ENCODE data around the gene PTCD2.

Gene PTCD2

DNA sequence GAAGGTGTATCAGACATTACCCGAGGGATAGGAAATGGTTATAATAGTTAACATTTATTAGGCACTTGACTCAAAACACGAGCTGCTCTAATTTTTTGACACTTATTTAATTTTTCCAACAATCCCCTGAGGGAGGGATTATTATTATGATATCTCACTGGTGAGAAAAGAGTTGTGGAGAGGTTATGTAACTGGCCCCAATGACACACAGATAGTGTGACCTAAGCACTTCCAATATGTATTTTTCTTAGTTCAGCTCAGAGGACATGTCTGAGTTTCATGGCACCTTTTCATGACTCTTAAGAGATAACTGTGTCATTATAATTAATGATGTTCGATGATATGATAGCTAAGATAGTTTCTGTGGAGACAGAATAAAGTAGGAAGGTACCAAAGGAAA is 86.9 kb downstream of the PTCD2 start:
- H3K4me3 ChIP-seq (ENCODE audit: control insufficient read depth, low read depth, low read length): no peak overlapping the region
- TF ChIP-seq CTCF (conservative IDR thresholded peaks at IDR 0.05; ENCODE audit: control insufficient read depth, insufficient read depth, low read depth, low read length): no peak
- DNase-seq (ENCODE audit: low read depth): no peak

DNA sequence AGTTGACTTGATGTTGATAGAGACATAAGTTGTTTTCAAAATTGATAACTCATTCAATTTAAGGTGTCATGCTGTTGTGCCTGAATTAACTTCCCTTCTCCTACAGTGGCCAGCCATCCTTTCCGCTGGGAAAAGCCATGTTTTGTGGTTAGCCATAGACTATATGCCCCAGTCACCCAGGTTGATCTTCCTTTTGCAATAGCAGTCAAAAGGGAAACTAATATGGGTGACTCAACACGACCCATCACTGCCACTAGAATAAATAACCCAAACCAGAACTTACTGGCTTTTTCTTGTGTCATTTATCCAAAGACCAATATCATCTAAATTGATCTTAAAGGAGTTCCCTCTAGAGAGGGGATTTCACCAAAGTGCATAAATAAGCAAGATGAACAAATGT is 87.4 kb downstream of the PTCD2 start:
- H3K4me3 ChIP-seq (ENCODE audit: control insufficient read depth, low read depth, low read length): no peak overlapping the region
- DNase-seq (ENCODE audit: low read depth): peak; percentile 69
- no peak for TF ChIP-seq CTCF (conservative IDR thresholded peaks at IDR 0.05; ENCODE audit: control insufficient read depth, insufficient read depth, low read depth, low read length)

DNA sequence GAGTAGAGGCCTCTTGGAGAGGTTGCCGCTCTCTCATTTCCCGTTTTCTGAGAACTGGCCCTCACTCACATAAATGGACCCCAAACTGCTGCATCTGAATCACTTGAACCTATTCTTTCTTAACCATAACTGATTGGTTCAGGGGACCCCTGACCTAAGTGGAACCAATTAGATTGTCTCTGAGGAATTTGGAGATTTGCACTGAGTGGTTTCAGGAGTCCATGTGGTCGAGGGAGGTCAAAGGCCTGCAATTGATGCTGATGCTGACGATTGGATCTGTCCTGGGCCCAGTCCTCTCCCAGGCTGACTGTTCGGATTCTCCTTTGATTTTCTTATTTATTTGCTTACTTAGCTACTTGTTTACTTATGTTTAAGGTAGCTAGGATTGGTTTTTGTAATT is 88.0 kb downstream of the PTCD2 start:
- no peak overlapping the region for H3K4me3 ChIP-seq (ENCODE audit: control insufficient read depth, low read depth, low read length)
- TF ChIP-seq CTCF (conservative IDR thresholded peaks at IDR 0.05; ENCODE audit: control insufficient read depth, insufficient read depth, low read depth, low read length): no peak
- DNase-seq (ENCODE audit: low read depth): no peak

GRCh38 chr5:72408603-72409002 is 88.4 kb downstream of the PTCD2 start:
- DNase-seq (ENCODE audit: low read depth): peak; percentile 54
- no peak for TF ChIP-seq CTCF (conservative IDR thresholded peaks at IDR 0.05; ENCODE audit: control insufficient read depth, insufficient read depth, low read depth, low read length)

GRCh38 chr5:72410688-72411295 is 90.6 kb downstream of the PTCD2 start:
- DNase-seq (ENCODE audit: low read depth): no peak
- no peak overlapping the region for H3K4me3 ChIP-seq (ENCODE audit: control insufficient read depth, low read depth, low read length)
- TF ChIP-seq CTCF (conservative IDR thresholded peaks at IDR 0.05; ENCODE audit: control insufficient read depth, insufficient read depth, low read depth, low read length): no peak

More at GRCh38 chr5:72408603-72409002, 88.4 kb downstream of the PTCD2 start:
- no peak overlapping the region for H3K4me3 ChIP-seq (ENCODE audit: control insufficient read depth, low read depth, low read length)

DNA sequence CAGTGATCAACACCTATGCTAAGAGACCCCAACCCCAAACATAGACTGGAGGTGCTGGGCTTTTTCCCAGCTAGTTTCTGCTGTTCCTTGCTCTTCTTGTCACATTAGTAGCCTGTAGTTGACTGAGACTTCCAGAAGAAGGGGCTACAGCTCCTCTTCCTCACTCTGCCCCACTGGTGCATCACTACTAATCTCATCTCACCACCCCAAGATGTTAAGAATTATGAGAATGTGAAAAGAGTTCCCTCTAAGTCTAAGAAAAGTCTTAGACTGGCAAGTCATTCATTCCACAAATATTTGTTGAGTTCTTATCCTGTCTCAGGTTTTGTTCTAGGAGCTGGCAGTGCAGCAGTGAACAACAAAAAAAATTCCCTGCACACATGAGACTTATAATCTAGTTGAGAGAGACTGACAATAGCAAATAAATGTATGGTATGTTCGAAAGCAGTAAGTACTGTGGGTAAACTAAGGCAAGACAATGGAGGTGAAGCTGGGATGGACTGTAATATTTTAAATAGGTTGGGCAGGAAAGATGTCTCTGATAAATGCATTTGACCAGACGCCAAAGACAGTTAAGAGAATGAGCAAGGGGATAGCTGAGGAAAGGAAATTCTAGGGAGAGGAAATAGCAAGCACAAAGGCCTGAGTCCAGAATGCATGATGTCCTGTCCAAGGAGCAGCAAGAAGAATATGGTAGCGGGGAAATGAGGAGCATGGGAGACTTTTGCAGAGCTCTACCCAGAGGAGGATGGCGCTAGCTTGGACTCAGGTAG is 92.3 kb downstream of the PTCD2 start:
- peak; percentile 27 for DNase-seq (ENCODE audit: low read depth)
- no peak overlapping the region for H3K4me3 ChIP-seq (ENCODE audit: control insufficient read depth, low read depth, low read length)
- TF ChIP-seq CTCF (conservative IDR thresholded peaks at IDR 0.05; ENCODE audit: control insufficient read depth, insufficient read depth, low read depth, low read length): peak; percentile 13
